ENCODE measurements around the gene SALL2.

- no peak for TF ChIP-seq CTCF (IDR thresholded peaks at IDR 0.05 in 8 of 11, conservative IDR thresholded peaks at IDR 0.05 in 3 of 11)
- no peak for TF ChIP-seq POLR2A (IDR thresholded peaks at IDR 0.05)
These were observed 27.1 kb upstream of the SALL2 start for GRCh38 chr14:21553266-21553665.

All from spleen (tissue), 7 donors.